ENCODE measurements around the gene RSPO3.
A peak's percentile ranks its signal among the peaks of the same experiment; 100 is the strongest.

Gene RSPO3

GRCh38 chr6:127146932-127147331, 28.5 kb downstream of the RSPO3 start:
- no peaks in the 10 kb centered on the region for H3K36me3 ChIP-seq (ENCODE audit: control insufficient read depth in 2 of 2, insufficient read depth in 1 of 2, low read length in 2 of 2)
- H3K27ac ChIP-seq (ENCODE audit: extremely low read depth, low read depth, low read length) = no peak overlapping the region
- H3K9me3 ChIP-seq (ENCODE audit: control insufficient read depth, insufficient read depth, low read depth, low read length) = no peaks in the 10 kb centered on the region
- POLR2A ChIA-PET = no interaction called here
- peaks cover 10% of the 10 kb centered on the region for H3K4me1 ChIP-seq (ENCODE audit: control insufficient read depth, insufficient read depth, low read length)
- no peak overlapping the region for H3K4me3 ChIP-seq (ENCODE audit: low read depth, low read length)
- CTCF ChIA-PET = interaction anchor here (0.6 to 0.7 kb wide), 2 partner anchors 106 to 158 kb away, joined by 3 read pairs; no protein-coding TSS in a partner anchor
- TF ChIP-seq TCF7L2 (IDR thresholded peaks at IDR 0.05; ENCODE audit: borderline replicate concordance, low read depth, low read length) = no peak
- no peak for TF ChIP-seq ZNF37A (tag by site-specific recombination; IDR thresholded peaks at IDR 0.05)
- no peak for TF ChIP-seq ZNF426 (tag by site-specific recombination; IDR thresholded peaks at IDR 0.05)
- TF ChIP-seq ZNF514 (tag by site-specific recombination; IDR thresholded peaks at IDR 0.05) = no peak
- no peak for TF ChIP-seq ZNF146 (tag by site-specific recombination; IDR thresholded peaks at IDR 0.05)
- TF ChIP-seq ZNF785 (tag by site-specific recombination; IDR thresholded peaks at IDR 0.05) = no peak
- TF ChIP-seq, protein P1, sequence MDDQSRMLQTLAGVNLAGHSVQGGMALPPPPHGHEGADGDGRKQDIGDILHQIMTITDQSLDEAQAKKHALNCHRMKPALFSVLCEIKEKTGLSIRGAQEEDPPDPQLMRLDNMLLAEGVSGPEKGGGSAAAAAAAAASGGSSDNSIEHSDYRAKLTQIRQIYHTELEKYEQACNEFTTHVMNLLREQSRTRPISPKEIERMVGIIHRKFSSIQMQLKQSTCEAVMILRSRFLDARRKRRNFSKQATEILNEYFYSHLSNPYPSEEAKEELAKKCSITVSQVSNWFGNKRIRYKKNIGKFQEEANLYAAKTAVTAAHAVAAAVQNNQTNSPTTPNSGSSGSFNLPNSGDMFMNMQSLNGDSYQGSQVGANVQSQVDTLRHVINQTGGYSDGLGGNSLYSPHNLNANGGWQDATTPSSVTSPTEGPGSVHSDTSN (CRISPR knock-in tag; IDR thresholded peaks at IDR 0.05) = no peak
- TF ChIP-seq TRIM28 (IDR thresholded peaks at IDR 0.05; ENCODE audit: borderline replicate concordance, low read length) = peak; percentile 62; the same call in 1 of the 2 replicates
- TF ChIP-seq ZNF112 (tag by site-specific recombination; IDR thresholded peaks at IDR 0.05) = no peak
- TF ChIP-seq OSR2 (tag by site-specific recombination; IDR thresholded peaks at IDR 0.05) = no peak
- TF ChIP-seq ZBTB44 (tag by site-specific recombination; IDR thresholded peaks at IDR 0.05) = 0 out of 2 replicates have a peak, but pooled peaks have one; percentile 12
- no peak for TF ChIP-seq ZNF423 (tag by site-specific recombination; IDR thresholded peaks at IDR 0.05)
- TF ChIP-seq FEZF1 (tag by site-specific recombination; IDR thresholded peaks at IDR 0.05) = no peak
- 0 out of 2 replicates have a peak, but pooled peaks have one; percentile 56 for TF ChIP-seq MZF1 (tag by site-specific recombination; IDR thresholded peaks at IDR 0.05; ENCODE audit: borderline replicate concordance)
- TF ChIP-seq PRDM4 (tag by site-specific recombination; IDR thresholded peaks at IDR 0.05) = 0 out of 2 replicates have a peak, but pooled peaks have one; percentile 33
- TF ChIP-seq ZNF544 (tag by site-specific recombination; IDR thresholded peaks at IDR 0.05) = no peak
- no peak for TF ChIP-seq ZNF664 (tag by site-specific recombination; IDR thresholded peaks at IDR 0.05)
- no peak for TF ChIP-seq ZNF529 (tag by site-specific recombination; IDR thresholded peaks at IDR 0.05; ENCODE audit: insufficient replicate concordance)
- TF ChIP-seq EGR2 (tag by site-specific recombination; IDR thresholded peaks at IDR 0.05; ENCODE audit: low read depth) = no peak
- no peak for TF ChIP-seq ZBTB7A (tag by site-specific recombination; IDR thresholded peaks at IDR 0.05; ENCODE audit: low read depth)

DNA sequence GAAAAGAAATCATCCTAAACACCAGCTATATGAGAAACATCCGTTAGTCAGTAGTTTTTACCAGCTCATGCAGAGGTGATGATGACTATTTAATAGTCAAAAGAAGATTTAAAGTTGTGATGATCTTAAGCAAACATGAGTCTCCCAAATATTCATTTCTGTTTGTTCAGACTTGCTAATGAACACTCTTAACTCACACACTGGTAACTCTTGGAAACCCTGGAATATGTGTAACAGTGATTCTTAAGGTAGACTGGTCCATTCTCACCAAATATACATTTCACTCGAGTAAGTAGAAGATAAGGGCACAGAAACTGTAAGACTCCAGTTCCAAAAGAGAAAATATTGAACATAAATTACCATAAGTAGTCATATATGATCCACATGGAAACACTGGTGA, 29.1 kb downstream of the RSPO3 start:
- ChIA-PET POLR2A (no interaction called here), CTCF (interaction anchor here (0.6 kb wide), 2 partner anchors 157 to 438 kb away, joined by 3 to 4 read pairs; no protein-coding TSS in a partner anchor)
- no peaks in the 10 kb centered on the region for H3K36me3 ChIP-seq (ENCODE audit: control insufficient read depth in 2 of 2, insufficient read depth in 1 of 2, low read length in 2 of 2)
- no peak overlapping the region for H3K27ac ChIP-seq (ENCODE audit: extremely low read depth, low read depth, low read length)
- H3K9me3 ChIP-seq (ENCODE audit: control insufficient read depth, insufficient read depth, low read depth, low read length) = no peaks in the 10 kb centered on the region
- TF ChIP-seq ZBTB20 (tag by site-specific recombination; IDR thresholded peaks at IDR 0.05) = peak; percentile 98
- TF ChIP-seq ZNF837 (tag by site-specific recombination; IDR thresholded peaks at IDR 0.05) = no peak
- TF ChIP-seq ZNF175 (tag by site-specific recombination; IDR thresholded peaks at IDR 0.05) = no peak
- no peak for TF ChIP-seq TSHZ1 (tag by site-specific recombination; IDR thresholded peaks at IDR 0.05; ENCODE audit: borderline replicate concordance)
- TF ChIP-seq ZNF23 (tag by site-specific recombination; IDR thresholded peaks at IDR 0.05; ENCODE audit: borderline replicate concordance) = no peak
- 0 out of 2 replicates have a peak, but pooled peaks have one; percentile 48 for TF ChIP-seq ZNF660 (tag by site-specific recombination; IDR thresholded peaks at IDR 0.05)
- peaks cover 10% of the 10 kb centered on the region for H3K4me1 ChIP-seq (ENCODE audit: control insufficient read depth, insufficient read depth, low read length)
- H3K4me3 ChIP-seq (ENCODE audit: low read depth, low read length) = no peak overlapping the region

Measured in HEK293 (cell line).